ENCODE data around the gene FANCD2.
"Not testable (repeated sequence)": the region's sequence is repeated elsewhere in the genome, so short reads cannot be mapped to it uniquely, and the experiment has no call there.

Gene FANCD2

DNA sequence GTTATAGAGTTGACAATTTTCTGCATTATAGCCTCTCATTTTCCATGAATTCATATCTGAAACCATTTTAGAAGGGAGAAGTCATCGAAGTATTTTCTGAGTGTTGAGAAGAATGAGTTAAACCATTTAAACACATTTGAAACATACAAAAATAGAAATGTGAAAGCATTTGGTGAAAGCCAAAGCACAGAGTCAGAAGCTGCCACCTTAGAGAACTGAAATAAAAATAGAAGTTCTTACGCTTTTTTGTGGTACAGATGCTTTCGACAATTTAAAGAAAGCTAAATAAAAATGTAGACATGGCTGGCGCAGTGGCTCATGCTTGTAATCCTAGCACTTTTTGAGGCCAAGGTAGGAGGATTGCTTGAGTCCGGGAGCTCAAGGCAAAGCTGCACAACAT is 72.8 kb downstream of the FANCD2 start:
- no peak for DNase-seq

DNA sequence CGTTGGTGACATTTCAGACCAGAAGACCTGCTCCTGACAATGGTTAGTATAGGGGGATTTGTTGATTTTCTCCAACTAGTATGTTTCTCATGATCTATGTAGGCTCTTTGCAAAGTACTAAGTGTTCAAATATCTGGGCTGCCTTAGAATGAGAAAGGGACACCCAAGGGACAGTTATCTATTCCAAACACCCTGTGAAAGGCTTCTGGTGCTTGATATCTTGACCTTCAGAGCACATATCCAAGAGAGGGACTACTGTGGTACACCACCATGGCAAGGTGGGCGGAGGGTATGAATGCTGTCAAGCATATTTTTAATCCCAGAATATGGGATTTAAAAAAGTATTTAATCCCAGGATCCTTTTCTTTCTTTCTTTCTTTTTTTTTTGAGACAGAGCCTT is 80.7 kb downstream of the FANCD2 start:
- no peak for DNase-seq

DNA sequence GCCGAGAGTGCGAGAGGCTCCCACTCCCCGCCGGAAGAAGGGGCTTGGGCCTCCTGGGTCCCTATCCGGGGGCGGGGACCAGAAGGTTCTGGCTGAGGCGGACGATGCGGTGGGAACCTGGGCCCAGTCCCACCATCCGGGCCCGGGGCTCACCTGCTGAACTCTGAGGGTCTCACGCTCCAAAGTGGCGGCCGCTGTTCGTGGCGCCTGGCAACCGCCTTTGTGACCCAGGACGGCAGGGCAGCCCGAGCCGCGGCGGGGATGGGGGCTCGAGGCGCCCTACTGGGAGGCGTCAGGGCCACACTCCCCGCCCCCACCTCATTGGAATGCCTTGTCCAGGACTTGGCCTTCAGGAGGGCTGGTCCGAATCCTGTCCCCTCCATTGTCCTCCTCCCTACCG is 81.9 kb downstream of the FANCD2 start, which contains the start of gene FANCD2OS:
TSS of gene FANCD2OS (minus strand) at position 165 of the 400 bp plus-strand sequence. CDS start 3,481 bp downstream, outside the sequence.
- no peak for DNase-seq

DNA sequence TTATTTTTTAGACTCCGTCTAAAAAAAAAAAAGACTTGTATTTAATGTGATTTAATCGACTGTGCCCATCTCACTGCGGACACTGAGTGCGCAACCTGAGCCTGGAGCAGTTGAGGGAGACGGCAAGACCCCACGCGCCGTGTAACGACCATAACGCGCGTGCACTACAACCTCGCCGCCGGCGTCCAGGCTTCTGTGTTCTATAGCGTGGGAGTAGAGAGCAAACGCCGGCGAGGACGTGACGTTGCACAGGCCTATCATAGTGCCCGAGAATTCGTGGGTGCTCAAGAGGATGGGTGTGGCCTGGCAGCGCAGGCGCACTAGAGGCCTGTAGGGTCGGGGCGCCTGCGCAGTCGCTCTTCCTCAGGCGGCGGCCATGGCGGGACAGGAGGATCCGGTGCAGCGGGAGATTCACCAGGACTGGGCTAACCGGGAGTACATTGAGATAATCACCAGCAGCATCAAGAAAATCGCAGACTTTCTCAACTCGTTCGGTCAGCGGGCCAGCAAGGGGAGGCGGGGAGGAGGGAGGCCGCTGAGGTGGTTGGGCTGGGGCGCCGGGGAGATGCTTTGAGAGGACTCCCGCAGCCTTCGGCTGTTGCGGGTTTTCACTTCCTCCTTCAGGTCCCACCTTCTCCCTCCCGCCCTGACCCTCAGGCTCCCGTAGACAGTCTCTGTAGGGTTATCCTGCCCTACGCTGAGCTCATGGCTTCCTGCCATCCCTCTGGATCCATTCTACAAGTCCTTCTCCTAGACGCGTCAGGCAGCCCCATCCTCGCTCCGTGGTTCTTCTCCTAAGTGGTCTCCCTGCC is 89.3 kb downstream of the FANCD2 start, which contains the start of gene BRK1:
TSS of gene BRK1 (plus strand) at position 350 of the 812 bp plus-strand sequence. CDS start at position 377, 27 bp downstream.
- peak; percentile 51 to 96 (median 88) for DNase-seq

DNA sequence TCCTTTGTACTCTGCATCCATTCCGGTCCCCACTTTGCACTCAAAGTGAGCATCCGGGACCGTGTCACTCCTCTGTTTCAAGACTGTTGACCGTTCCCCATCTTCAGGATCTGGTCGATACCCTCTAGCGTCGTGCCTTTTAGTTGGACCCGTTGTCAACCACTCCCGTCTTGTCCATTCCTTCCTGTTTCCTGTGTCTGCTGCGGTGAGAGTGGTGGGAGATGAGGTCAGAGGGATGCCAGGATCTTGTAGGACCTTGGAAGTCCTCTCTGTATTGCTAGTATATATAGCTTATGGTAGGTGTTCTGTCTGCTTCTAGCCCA is 89.9 kb downstream of the FANCD2 start:
- peak in 2 of 56 donors; percentile 18 to 32 for DNase-seq

DNA sequence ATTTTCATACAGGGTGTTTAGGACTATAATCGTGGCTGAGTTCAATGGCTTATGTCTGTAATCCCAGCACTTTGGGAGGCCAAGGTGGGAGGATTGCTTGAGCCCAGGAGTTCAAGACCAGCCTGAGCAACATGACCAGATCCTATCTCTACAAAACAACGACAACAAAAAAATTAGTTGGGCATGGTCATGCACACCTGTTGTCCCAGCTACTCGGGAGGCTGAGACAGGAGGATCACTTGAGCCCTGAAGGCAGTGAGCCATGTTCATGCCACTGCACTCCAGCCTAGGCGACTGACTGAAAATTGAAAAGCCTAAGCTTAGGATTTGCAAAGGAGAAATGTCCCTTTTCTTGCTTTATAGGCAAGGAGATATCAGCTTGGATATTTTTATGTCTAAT is 90.7 kb downstream of the FANCD2 start:
- no peak for DNase-seq

DNA sequence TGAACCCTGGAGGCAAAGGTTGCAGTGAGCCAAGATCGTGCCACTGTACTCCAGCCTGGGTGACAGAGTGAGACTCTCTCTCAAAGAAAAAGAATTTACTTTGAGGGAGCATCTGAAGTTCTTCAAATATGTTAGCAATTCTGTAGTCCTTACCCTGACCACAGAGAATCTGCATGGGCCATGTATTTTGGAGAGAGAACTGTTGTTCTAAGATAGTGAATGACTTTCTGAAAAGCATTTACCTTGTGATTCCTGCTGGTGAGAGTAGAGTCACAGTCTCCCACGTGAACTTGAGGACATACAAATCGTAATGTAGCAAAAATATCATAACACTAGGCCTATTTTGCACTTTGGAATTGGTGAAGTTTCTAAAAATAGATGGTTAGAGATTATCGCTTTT is 93.1 kb downstream of the FANCD2 start:
- no peak for DNase-seq

DNA sequence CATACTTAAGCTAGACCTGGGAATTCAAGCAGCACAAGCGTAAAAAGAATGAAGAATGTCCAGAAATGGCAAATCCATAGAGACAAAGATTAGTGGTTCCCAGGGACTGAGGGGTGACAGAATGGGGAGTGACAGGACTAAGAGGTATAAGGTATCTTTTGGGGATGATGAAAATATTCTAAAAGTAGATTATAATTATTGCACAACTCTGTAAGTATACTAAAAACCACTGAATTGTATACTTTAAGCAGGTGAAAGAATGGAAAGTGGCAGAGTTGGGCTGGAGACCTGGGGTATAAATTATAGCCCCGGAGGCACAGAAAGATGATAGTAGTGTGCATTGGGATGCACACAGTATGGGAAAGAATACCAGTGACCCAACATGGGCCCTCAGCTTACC is 94.8 kb downstream of the FANCD2 start:
- DNase-seq: no peak

DNA sequence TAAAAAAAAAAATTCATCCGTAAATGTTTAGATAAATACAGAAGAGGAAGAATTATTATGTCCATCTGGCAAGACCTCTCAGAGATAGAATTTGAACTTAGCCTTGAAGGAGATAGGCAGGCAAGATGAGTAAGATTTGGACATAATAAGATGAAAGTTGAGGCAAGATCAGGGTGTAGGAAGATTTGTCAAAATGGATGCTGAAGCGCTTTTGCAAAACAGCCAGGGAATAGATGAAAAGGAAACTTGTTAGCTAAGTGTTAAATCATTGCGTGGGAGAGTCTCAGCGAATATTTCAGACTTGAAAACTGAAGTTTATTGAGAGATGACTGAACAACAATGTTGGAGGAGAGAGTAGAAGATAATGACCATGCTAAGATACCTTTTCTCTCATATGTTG is 96.5 kb downstream of the FANCD2 start:
- no peak for DNase-seq

DNA sequence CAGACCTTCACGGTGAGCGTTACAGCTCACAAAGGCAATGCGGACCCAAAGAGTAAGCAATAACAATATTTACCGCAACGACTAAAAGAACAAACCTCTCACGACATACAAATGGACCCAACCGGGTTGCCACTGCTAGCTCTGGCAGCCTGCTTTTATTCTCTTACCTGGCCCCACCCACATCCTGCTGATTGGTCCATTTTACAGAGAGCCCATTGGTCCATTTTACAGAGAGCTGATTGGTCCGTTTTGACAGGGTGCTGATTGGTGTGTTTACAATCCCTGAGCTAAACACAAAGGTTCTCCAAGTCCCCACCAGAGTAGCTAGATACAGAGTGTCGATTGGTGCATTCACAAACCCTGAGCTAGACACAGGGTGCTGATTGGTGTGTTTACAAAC is 109.6 kb downstream of the FANCD2 start:
- not testable (repeated sequence) for DNase-seq

DNA sequence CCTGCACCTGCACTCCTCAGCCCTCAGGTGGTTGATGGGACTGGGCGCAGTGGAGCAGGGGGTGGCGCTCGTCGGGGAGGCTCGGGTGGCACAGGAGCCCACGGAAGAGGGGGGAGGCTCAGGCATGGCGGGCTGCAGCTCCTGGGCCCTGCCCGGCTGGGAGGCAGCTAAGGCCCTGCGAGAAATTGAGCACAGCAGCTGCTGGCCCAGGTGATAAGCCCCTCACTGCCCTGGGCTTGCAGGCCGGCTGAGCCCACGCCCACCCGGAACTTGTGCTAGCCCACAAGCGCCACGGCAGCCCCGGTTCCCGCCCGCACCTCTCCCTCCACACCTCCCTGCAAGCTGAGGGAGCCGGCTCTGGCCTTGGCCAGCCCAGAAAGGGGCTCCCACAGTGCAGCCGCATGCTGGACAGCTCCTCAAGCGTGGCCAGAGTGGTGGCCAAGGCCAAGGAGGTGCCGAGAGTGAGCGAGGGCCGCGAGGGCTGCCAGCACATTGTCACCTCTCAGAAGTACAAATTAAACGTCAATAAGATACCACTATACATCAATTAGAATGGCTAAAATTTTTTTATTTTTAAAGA is 110.3 kb downstream of the FANCD2 start:
- no peak for DNase-seq

DNA sequence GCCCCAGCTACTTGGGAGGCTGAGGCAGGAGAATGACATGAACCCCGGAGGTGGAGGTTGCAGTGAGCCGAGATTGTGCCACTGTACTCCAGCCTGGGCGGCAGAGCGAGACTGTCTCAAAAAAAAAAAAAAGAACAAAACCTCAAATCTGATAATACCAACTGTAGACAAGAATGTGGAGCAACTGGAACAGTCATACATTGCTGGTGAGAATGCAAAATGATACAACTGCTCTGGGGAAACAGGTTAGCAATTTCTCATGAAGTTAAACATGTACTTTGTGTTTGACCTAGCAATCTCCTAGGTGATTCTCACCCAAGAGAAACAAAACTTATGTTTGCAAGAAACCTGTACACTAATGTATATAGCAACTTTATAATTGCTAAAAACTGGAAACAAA is 110.9 kb downstream of the FANCD2 start:
- DNase-seq: no peak

DNA sequence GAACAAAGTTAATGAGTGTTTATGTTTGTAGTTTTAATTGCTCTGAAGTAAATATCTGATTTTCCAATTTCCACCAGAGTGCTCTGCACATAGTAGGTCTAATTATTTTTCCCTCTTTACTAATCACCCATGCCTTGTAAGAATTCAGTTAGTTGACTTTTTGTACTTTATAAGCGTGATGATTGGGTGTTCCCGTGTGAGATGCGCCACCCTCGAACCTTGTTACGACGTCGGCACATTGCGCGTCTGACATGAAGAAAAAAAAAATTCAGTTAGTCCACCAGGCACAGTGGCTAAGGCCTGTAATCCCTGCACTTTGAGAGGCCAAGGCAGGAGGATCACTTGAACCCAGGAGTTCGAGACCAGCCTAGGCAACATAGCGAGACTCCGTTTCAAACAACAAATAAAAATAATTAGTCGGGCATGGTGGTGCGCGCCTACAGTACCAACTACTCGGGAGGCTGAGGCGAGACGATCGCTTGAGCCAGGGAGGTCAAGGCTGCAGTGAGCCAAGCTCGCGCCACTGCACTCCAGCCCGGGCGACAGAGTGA is 114.8 kb downstream of the FANCD2 start:
- no peak for DNase-seq

DNA sequence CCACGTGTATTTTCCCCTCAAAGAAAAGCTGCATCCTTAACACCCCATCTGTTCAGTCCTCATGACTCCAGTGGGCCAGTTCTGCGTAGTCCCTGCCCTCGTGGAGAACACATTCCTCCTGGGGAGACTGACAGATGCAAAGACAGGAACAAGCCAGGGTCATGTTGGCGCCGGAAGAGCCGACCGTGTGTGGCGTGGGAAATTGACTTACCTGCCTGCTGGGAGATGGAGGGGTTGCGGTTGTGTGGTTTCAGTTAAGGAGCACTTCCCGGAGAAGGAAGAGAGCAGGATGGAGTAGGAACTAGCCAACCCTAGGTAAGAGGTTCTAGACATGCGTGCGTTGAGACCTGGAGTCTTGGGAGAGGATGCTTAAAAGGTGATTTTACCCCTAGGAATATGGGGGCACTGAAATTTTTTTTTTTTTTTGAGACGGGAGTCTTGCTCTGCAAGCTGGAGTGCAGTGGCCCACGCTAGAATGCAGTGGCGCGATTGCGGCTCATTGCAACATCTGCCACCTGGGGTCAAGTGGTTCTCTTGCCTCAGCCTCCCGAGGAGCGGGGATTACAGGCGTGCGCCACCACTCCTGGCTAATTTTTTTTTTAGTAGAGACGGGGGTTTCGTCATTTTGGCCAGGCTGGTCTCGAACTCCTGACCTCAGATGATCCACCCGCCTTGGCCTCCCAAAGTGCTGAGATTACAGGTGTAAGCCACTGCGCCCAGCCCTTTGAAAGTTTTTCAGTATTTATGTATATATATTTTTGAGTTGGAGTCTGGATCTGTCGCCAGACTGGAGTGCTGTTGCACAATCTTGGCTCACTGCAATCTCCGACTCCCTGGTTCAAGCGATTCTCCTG is 116.7 kb downstream of the FANCD2 start:
- no peak for DNase-seq

DNA sequence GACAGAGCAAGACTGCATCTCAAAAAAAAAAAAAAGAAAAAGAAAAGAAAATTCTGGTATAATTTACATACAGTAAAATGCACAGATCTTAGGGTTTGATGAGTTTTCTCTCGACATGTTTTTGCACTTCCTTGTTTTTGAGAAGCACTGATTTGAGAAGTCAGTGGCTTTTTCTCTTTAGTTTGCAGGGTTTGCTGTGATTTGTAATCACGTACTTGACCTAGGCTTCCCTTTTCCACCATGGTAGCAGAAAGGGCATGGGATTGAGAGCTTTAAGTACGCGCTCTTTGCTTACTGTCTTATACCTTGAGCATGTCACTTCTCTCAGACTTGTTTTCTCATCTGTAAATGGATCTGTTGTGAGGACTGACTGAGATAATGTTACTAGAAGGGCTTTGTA is 119.4 kb downstream of the FANCD2 start:
- DNase-seq: no peak

DNA sequence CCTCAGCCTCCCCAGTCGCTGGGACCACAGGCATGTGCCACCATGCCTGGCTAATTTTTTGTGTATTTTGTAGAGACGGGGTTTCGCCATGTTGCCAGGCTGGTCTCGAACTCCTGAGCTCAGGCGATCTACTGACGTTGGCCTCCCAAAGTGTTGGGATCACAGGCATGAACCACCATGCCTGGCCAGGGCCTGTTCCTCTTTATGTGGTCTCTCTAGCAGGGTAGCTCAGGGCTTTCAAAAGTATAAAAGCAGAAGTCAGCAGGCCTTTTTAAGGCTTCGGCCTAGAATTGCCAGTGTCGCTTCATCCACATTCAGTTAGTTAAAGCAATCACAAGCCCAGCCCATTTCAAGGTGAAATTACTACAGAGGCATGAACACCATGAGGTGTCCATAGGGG is 123.0 kb downstream of the FANCD2 start:
- no peak for DNase-seq

DNA sequence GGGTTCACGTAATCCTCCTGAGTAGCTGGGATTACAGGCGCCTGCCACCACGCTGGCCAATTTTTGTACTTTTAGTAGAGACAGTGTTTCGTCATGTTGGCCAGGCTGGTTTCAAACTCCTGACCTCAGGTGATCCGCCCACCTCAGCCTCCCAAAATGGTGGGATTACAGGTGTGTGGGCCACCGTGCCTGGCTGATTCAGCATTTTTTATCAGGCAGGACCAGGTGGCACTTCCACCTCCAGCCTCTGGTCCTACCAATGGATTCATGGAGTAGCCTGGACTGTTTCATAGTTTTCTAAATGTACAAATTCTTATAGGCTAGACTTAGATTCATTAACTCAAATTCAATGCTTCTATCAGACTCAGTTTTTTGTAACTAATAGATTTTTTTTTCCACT is 124.8 kb downstream of the FANCD2 start:
- no peak for DNase-seq
